Vagina (tissue), 2 donors: ENCODE data around the gene SLC5A11. TPM values are rescaled to one million over a fixed set of nuclear protein-coding genes. Genes with fewer than 3 reads are reported as not detected.

Source experiments
- DNase-seq, 2 donors: peaks; one replicate each; pipeline ENCODE4 v3.0.0-alpha.2; 2017; ENCODE audit errors: extremely low spot score in 2 of 2
- H3K27ac ChIP-seq: fragments of 200-600 bp; sonication (generic); one replicate; pipeline ENCODE4 v1.5.1; 2019
- H3K27me3 ChIP-seq: fragments of 200-600 bp; sonication (generic); one replicate; pipeline ENCODE4 v1.5.1; 2019
- H3K36me3 ChIP-seq, 2 donors: fragments of 200-600 bp; sonication (generic); one replicate each; pipeline ENCODE4 v1.5.1; 2017 to 2019
- H3K4me1 ChIP-seq: fragments of 200-600 bp; sonication (generic); one replicate; pipeline ENCODE4 v1.5.1; 2019
- H3K4me3 ChIP-seq, 2 donors: fragments of 200-600 bp; sonication (generic); 1 replicate in 1 of 2; 2 replicates in 1 of 2; pipeline ENCODE4 v1.5.1; 2016 to 2019
- H3K9me3 ChIP-seq: fragments of 200-600 bp; sonication (generic); one replicate; pipeline ENCODE4 v1.5.1; 2019
- CTCF ChIP-seq, 3 experiments: fragments of 450-650 bp in 2 of 3; fragments of 200-600 bp in 1 of 3; sonication (generic) in 1 of 3; IDR thresholded peaks; one replicate each; pipeline ENCODE4 v1.5.1; 2017 to 2019; ENCODE audit warnings: antibody characterized with exemption in 3 of 3, mild to moderate bottlenecking in 2 of 3, moderate library complexity in 2 of 3
- POLR2A ChIP-seq, 2 donors: fragments of 450-650 bp; IDR thresholded peaks; one replicate each; pipeline ENCODE4 v1.6.1; 2017; ENCODE audit warnings: antibody characterized with exemption in 2 of 2, mild to moderate bottlenecking in 2 of 2, moderate library complexity in 2 of 2
- POLR2AphosphoS5 ChIP-seq, 2 donors: sonication (generic); formaldehyde crosslinking; IDR thresholded peaks; one replicate each; pipeline ENCODE4 v1.9.0; 2017; ENCODE audit warnings: antibody characterized with exemption in 2 of 2, mild to moderate bottlenecking in 2 of 2, low read depth in 1 of 2; ENCODE audit not compliant: insufficient read depth in 1 of 2
- intact Hi-C: fragments of 100-400 bp; cut with DNase I; formaldehyde crosslinking; loops from one replicate; pipeline ENCODE4 v1.15.1; 2023
- total RNA-seq: library from RNA; depleted of rRNA; stranded (reverse); fragments of >200 nt; gene quantifications from one replicate; pipeline ENCODE4 v1.2.3, GENCODE V29; 2016

Gene SLC5A11
- total RNA-seq, 1 donor from 2014 or later = not detected

- intact Hi-C loops = no loop called here
Observed at GRCh38 chr16:24834459-24835335, 11.1 kb upstream of the SLC5A11 start.

GRCh38 chr16:24836836-24837235, 8.9 kb upstream of the SLC5A11 start:
- no peaks in the 10 kb centered on the region for H3K27me3 ChIP-seq
- peaks cover 6% of the 10 kb centered on the region for H3K4me1 ChIP-seq
- no peaks in the 10 kb centered on the region for H3K9me3 ChIP-seq
- no peaks in the 10 kb centered on the region for H3K36me3 ChIP-seq
- no peak for DNase-seq
- TF ChIP-seq POLR2A (IDR thresholded peaks at IDR 0.05) (no peak), POLR2AphosphoS5 (IDR thresholded peaks at IDR 0.05; ENCODE audit: insufficient read depth in 1 of 2, low read depth in 1 of 2) (no peak)
- H3K4me3 ChIP-seq = no peak overlapping the region
- intact Hi-C loops = no loop called here
- no peak overlapping the region for H3K27ac ChIP-seq

More at GRCh38 chr16:24834459-24835335, 11.1 kb upstream of the SLC5A11 start:
- Histone ChIP-seq H3K4me3 (no peak overlapping the region), H3K27me3 (no peaks in the 10 kb centered on the region), H3K27ac (no peak overlapping the region), H3K9me3 (no peaks in the 10 kb centered on the region), H3K36me3 (no peaks in the 10 kb centered on the region), H3K4me1 (peaks cover 6% of the 10 kb centered on the region)
- TF ChIP-seq POLR2AphosphoS5 (IDR thresholded peaks at IDR 0.05; ENCODE audit: insufficient read depth in 1 of 2, low read depth in 1 of 2) (no peak), POLR2A (IDR thresholded peaks at IDR 0.05) (no peak), CTCF (IDR thresholded peaks at IDR 0.05) (no peak)
- DNase-seq = no peak

- Histone ChIP-seq H3K4me1 (peaks cover 6% of the 10 kb centered on the region), H3K27ac (no peak overlapping the region), H3K27me3 (no peaks in the 10 kb centered on the region), H3K36me3 (no peaks in the 10 kb centered on the region), H3K4me3 (no peak overlapping the region), H3K9me3 (no peaks in the 10 kb centered on the region)
- intact Hi-C loops = no loop called here
- DNase-seq = no peak
- TF ChIP-seq POLR2A (IDR thresholded peaks at IDR 0.05) = no peak
- no peak for TF ChIP-seq CTCF (IDR thresholded peaks at IDR 0.05)
- TF ChIP-seq POLR2AphosphoS5 (IDR thresholded peaks at IDR 0.05; ENCODE audit: insufficient read depth in 1 of 2, low read depth in 1 of 2) = no peak
Observed at GRCh38 chr16:24837969-24838368, 7.8 kb upstream of the SLC5A11 start.

- TF ChIP-seq CTCF (IDR thresholded peaks at IDR 0.05) (no peak), POLR2AphosphoS5 (IDR thresholded peaks at IDR 0.05; ENCODE audit: insufficient read depth in 1 of 2, low read depth in 1 of 2) (no peak), POLR2A (IDR thresholded peaks at IDR 0.05) (no peak)
- no peak overlapping the region for H3K27ac ChIP-seq
- H3K27me3 ChIP-seq = no peaks in the 10 kb centered on the region
- no peaks in the 10 kb centered on the region for H3K36me3 ChIP-seq
- no peaks in the 10 kb centered on the region for H3K9me3 ChIP-seq
- no peak overlapping the region for H3K4me3 ChIP-seq
- peaks cover 6% of the 10 kb centered on the region for H3K4me1 ChIP-seq
- intact Hi-C loops = no loop called here
- DNase-seq = no peak
Observed at GRCh38 chr16:24838554-24839266, 7.1 kb upstream of the SLC5A11 start.

- H3K27ac ChIP-seq = no peak overlapping the region
- H3K4me3 ChIP-seq = no peak overlapping the region
- no peaks in the 10 kb centered on the region for H3K36me3 ChIP-seq
- H3K9me3 ChIP-seq = no peaks in the 10 kb centered on the region
- TF ChIP-seq POLR2AphosphoS5 (IDR thresholded peaks at IDR 0.05; ENCODE audit: insufficient read depth in 1 of 2, low read depth in 1 of 2) (no peak), POLR2A (IDR thresholded peaks at IDR 0.05) (no peak), CTCF (IDR thresholded peaks at IDR 0.05) (no peak)
- intact Hi-C loops = no loop called here
- DNase-seq = no peak
- H3K27me3 ChIP-seq = no peaks in the 10 kb centered on the region
- H3K4me1 ChIP-seq = peaks cover 6% of the 10 kb centered on the region
Observed at GRCh38 chr16:24839347-24839972, 6.3 kb upstream of the SLC5A11 start.
